Spleen (tissue), 11 donors: Measurements from ENCODE around the gene G6PC3. TPM values are rescaled to one million over a fixed set of nuclear protein-coding genes. Genes with fewer than 3 reads are reported as not detected.

ENCODE experiments used
- DNase-seq: peaks from one replicate; pipeline ENCODE4 v3.0.0-alpha.2; 2020
- H3K27ac ChIP-seq, 8 donors: fragments of 200-600 bp; sonication (generic) in 7 of 8; 1 replicate in 4 of 8; 2 replicates in 4 of 8; pipeline versions ENCODE4 v1.5.0 to v1.8.0; 2016 to 2021; ENCODE audit warnings: inconsistent platforms in 4 of 8, mild to moderate bottlenecking in 4 of 8, moderate library complexity in 1 of 8
- H3K27me3 ChIP-seq, 7 donors: fragments of 200-600 bp; sonication (generic) in 6 of 7; replicated peaks in 1 of 7; 1 replicate in 4 of 7; 2 replicates in 3 of 7; pipeline versions ENCODE4 v1.5.0 to v1.8.0; 2016 to 2021; ENCODE audit warnings: inconsistent platforms in 3 of 7, mild to moderate bottlenecking in 1 of 7
- H3K36me3 ChIP-seq, 6 donors: fragments of 200-600 bp; sonication (generic) in 5 of 6; 1 replicate in 4 of 6; 2 replicates in 2 of 6; pipeline versions ENCODE4 v1.5.0 to v1.8.0; 2016 to 2021; ENCODE audit warnings: inconsistent platforms in 2 of 6
- H3K4me1 ChIP-seq, 6 donors: fragments of 200-600 bp; sonication (generic) in 5 of 6; 1 replicate in 3 of 6; 2 replicates in 3 of 6; pipeline versions ENCODE4 v1.5.0 to v1.8.0; 2016 to 2021; ENCODE audit warnings: inconsistent platforms in 3 of 6
- H3K4me3 ChIP-seq, 8 donors: fragments of 200-600 bp; sonication (generic) in 7 of 8; 1 replicate in 4 of 8; 2 replicates in 4 of 8; pipeline versions ENCODE4 v1.5.0 to v1.8.0; 2016 to 2021; ENCODE audit warnings: inconsistent platforms in 4 of 8, mild to moderate bottlenecking in 4 of 8, moderate library complexity in 2 of 8
- H3K9me3 ChIP-seq, 8 donors: fragments of 200-600 bp; sonication (generic) in 7 of 8; 1 replicate in 4 of 8; 2 replicates in 4 of 8; pipeline versions ENCODE4 v1.5.0 to v1.8.0; 2016 to 2021; ENCODE audit warnings: inconsistent platforms in 4 of 8
- POLR2A ChIP-seq, 3 donors: fragments of 450-650 bp; IDR thresholded peaks; one replicate each; pipeline ENCODE4 v1.5.1; 2017; ENCODE audit warnings: antibody characterized with exemption in 3 of 3, mild to moderate bottlenecking in 1 of 3
- POLR2AphosphoS5 ChIP-seq, 3 donors: sonication (generic); formaldehyde crosslinking; IDR thresholded peaks; one replicate each; pipeline ENCODE4 v1.5.1; 2017; ENCODE audit warnings: antibody characterized with exemption in 3 of 3
- WGBS, 5 donors: extraction: QIAGEN DNeasy Blood & Tissue Kit in 3 of 5; methylation state at CpG; one replicate each; pipeline versions ENCODE4 v1.1.5 to v1.1.7; 2013 to 2018; 5-methylcytosine and 5-hydroxymethylcytosine counted together
- intact Hi-C: fragments of 100-400 bp; cut with DNase I; formaldehyde crosslinking; loops from one replicate; pipeline ENCODE4 v1.15.0; 2023; ENCODE audit warnings: low total_unique reads
- polyA plus RNA-seq, 3 donors: library from polyadenylated mRNA; stranded (reverse); fragments of 200-250 nt; gene quantifications; one replicate each; pipeline ENCODE4 v1.2.1, GENCODE V29; 2013
- total RNA-seq, 7 donors: library from RNA; depleted of rRNA in 3 of 7; stranded (reverse); fragments of >200 nt in 3 of 7; fragmentation: NEBNext Ultra II Directional in 4 of 7; extraction: Animal tissue kit (Norgen Biotek cat#: 25700) in 4 of 7; gene quantifications; one replicate each; pipeline versions ENCODE4 v1.1.0 to v1.2.1, GENCODE V29; 2016 to 2021
- TF ChIP-seq, protein P1 (sequence below), 11 experiments: fragments of 200-600 bp in 7 of 11; fragments of 450-650 bp in 4 of 11; sonication (generic) in 4 of 11; IDR thresholded peaks in 8 of 11; conservative IDR thresholded peaks in 3 of 11; 1 replicate in 7 of 11; 2 replicates in 4 of 11; pipeline versions ENCODE4 v1.4.0 to v1.8.0; 2016 to 2021; ENCODE audit warnings: antibody characterized with exemption in 11 of 11, inconsistent platforms in 4 of 11, mild to moderate bottlenecking in 1 of 11
- donor health status: healthy with polysubstance abuse.
- donor health status: DM: no; HTN: no; CAD: no; lungs with moderate emphysema.
- donor health status: DM: no; HTN: no; CAD: no.
- donor health status: Bipolar disorder and iron deficiency.
- donor health status: healthy.
- donor health status: DM: no; HTN: no; CAD: no.
- donor health status: DM: yes; HTN: yes; CAD: no.

Gene G6PC3
- total and polyA plus RNA-seq, 10 donors: 24.9 to 49.2 (median 37.3) TPM

DNA sequence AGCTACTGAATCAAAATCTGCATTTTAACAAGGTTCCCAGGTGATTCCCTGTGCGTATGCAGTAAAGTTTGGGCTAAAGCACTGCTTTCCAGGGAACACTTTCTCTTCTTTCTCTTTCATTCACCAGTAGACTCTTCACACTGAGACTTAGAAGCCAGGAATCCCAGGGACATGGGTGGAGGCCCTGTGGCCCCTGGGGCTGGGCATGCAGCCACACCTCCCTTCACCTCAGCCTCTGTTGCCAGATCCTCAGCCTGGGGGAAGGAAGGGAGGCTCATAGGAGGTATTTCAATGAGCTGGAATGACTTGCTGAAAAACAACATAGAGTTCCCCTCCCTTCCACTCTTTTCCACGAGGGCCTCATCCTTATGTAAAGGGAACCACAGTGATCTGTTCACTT lies 1.2 kb downstream of the G6PC3 start:
- Histone ChIP-seq H3K27ac (peak overlapping the region in 7 of 8 donors; percentile 79 to 93 (median 88)), H3K4me3 (peak overlapping the region in 7 of 8 donors; percentile 60 to 96 (median 82)), H3K4me1 (peaks cover 13 to 79% (median 38%) of the 10 kb centered on the region in 6 donors), H3K36me3 (peaks cover 0 to 36% (median 25%) of the 10 kb centered on the region in 6 donors), H3K9me3 (no peaks in the 10 kb centered on the region), H3K27me3 (no peaks in the 10 kb centered on the region)
- DNase-seq: no peak
- intact Hi-C loops: no loop called here
- 45 to 57% (median 47%) methylated on average over 2 of the region's 2 CpGs for WGBS, 5 donors
- TF ChIP-seq POLR2AphosphoS5 (IDR thresholded peaks at IDR 0.05) (no peak), POLR2A (IDR thresholded peaks at IDR 0.05) (no peak)
- TF ChIP-seq, protein P1, sequence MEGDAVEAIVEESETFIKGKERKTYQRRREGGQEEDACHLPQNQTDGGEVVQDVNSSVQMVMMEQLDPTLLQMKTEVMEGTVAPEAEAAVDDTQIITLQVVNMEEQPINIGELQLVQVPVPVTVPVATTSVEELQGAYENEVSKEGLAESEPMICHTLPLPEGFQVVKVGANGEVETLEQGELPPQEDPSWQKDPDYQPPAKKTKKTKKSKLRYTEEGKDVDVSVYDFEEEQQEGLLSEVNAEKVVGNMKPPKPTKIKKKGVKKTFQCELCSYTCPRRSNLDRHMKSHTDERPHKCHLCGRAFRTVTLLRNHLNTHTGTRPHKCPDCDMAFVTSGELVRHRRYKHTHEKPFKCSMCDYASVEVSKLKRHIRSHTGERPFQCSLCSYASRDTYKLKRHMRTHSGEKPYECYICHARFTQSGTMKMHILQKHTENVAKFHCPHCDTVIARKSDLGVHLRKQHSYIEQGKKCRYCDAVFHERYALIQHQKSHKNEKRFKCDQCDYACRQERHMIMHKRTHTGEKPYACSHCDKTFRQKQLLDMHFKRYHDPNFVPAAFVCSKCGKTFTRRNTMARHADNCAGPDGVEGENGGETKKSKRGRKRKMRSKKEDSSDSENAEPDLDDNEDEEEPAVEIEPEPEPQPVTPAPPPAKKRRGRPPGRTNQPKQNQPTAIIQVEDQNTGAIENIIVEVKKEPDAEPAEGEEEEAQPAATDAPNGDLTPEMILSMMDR (IDR thresholded peaks at IDR 0.05 in 8 of 11, conservative IDR thresholded peaks at IDR 0.05 in 3 of 11): no peak

DNA sequence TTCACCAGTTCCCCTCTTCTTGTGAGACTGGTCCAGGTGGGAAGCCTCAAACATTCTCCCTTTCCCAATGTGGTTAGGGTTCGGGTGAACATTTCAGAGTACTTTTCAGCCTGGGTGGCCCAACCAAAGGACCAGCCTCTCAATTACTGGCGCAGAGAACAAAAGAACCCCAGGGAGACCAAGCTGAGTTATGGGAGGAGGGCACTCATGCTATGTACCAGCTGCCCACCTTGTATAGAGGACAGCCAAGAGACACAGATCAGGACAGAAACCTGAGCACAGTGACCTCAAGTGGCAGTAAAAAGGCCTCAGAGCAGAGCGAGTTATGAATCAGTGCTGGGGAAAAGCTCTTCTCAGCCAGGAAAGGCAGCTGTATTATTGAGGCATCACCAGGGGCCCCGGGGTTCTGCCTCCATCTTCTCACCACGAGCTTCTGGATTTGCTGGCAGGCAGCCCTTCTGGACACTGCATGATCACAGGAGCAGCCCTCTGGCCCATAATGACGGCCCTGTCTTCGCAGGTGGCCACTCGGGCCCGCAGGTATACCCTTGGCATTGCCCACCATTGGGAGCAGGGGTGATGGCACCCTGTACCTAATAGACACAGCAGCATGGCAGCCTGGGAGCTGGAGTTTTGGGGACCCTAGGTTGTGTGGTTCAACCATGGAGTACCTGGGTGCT lies 3.8 kb downstream of the G6PC3 start:
- peaks cover 0 to 62% (median 50%) of the 10 kb centered on the region in 6 donors for H3K36me3 ChIP-seq
- 82 to 97% (median 89%) methylated on average over 4 to 9 of the region's 9 CpGs for WGBS, 5 donors
- no peak for DNase-seq
- H3K4me3 ChIP-seq: no peak overlapping the region
- no peak overlapping the region for H3K27ac ChIP-seq
- peaks cover 9 to 75% (median 37%) of the 10 kb centered on the region in 6 donors for H3K4me1 ChIP-seq
- TF ChIP-seq POLR2A (IDR thresholded peaks at IDR 0.05): no peak
- peak in 1 of 3 donors; percentile 39 for TF ChIP-seq POLR2AphosphoS5 (IDR thresholded peaks at IDR 0.05)
- TF ChIP-seq, protein P1 (IDR thresholded peaks at IDR 0.05 in 8 of 11, conservative IDR thresholded peaks at IDR 0.05 in 3 of 11): no peak
- no peaks in the 10 kb centered on the region for H3K27me3 ChIP-seq
- no peaks in the 10 kb centered on the region for H3K9me3 ChIP-seq
- intact Hi-C loops: no loop called here

DNA sequence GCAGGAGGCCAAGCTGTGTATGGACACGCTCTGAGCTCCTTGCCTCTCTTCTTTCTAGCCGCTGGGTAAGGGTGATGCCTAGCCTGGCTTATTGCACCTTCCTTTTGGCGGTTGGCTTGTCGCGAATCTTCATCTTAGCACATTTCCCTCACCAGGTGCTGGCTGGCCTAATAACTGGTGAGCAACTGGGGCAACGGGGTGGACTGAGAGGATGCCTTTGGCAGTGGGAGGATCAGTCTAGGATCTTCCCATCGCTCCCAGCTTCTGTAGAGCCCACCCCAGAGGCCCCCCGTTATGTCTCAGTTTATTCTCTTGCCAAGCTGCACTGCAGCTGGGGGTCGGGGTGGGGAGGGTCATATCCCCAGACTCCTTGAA lies 4.4 kb downstream of the G6PC3 start:
- H3K27ac ChIP-seq: peak overlapping the region in 1 of 8 donors; percentile 65
- 94 to 96% (median 95%) methylated on average over 9 of the region's 9 CpGs for WGBS, 5 donors
- no peaks in the 10 kb centered on the region for H3K9me3 ChIP-seq
- no peak overlapping the region for H3K4me3 ChIP-seq
- no peak for DNase-seq
- peaks cover 9 to 73% (median 32%) of the 10 kb centered on the region in 6 donors for H3K4me1 ChIP-seq
- intact Hi-C loops: no loop called here
- H3K27me3 ChIP-seq: no peaks in the 10 kb centered on the region
- TF ChIP-seq, protein P1 (IDR thresholded peaks at IDR 0.05 in 8 of 11, conservative IDR thresholded peaks at IDR 0.05 in 3 of 11): no peak
- TF ChIP-seq POLR2AphosphoS5 (IDR thresholded peaks at IDR 0.05): no peak
- no peak for TF ChIP-seq POLR2A (IDR thresholded peaks at IDR 0.05)
- H3K36me3 ChIP-seq: peaks cover 0 to 67% (median 54%) of the 10 kb centered on the region in 6 donors

DNA sequence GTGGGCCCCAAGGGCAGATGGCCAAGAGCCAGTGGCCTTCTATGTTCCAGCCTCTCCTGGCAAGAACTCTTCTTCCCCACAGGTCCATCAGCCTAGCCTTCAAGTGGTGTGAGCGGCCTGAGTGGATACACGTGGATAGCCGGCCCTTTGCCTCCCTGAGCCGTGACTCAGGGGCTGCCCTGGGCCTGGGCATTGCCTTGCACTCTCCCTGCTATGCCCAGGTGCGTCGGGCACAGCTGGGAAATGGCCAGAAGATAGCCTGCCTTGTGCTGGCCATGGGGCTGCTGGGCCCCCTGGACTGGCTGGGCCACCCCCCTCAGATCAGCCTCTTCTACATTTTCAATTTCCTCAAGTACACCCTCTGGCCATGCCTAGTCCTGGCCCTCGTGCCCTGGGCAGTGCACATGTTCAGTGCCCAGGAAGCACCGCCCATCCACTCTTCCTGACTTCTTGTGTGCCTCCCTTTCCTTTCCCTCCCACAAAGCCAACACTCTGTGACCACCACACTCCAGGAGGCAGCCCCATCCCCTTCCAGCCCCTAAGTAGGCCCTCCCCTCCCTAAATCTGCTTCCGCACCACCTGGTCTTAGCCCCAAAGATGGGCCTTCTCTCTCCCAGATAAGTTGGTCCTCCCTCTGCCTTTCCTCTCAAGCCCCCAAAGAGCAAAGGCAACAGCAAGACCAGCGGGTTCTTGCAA lies 5.2 kb downstream of the G6PC3 start:
- intact Hi-C loops: no loop called here
- H3K4me3 ChIP-seq: no peak overlapping the region
- no peak for DNase-seq
- peak overlapping the region in 3 of 8 donors; percentile 10 to 65 (median 42) for H3K27ac ChIP-seq
- H3K27me3 ChIP-seq: no peaks in the 10 kb centered on the region
- WGBS, 5 donors: 74 to 84% (median 82%) methylated on average over 10 of the region's 10 CpGs
- H3K4me1 ChIP-seq: peaks cover 9 to 72% (median 28%) of the 10 kb centered on the region in 6 donors
- TF ChIP-seq POLR2AphosphoS5 (IDR thresholded peaks at IDR 0.05): peak in 1 of 3 donors; percentile 62
- TF ChIP-seq, protein P1 (IDR thresholded peaks at IDR 0.05 in 8 of 11, conservative IDR thresholded peaks at IDR 0.05 in 3 of 11): no peak
- H3K36me3 ChIP-seq: peaks cover 0 to 76% (median 62%) of the 10 kb centered on the region in 6 donors
- no peaks in the 10 kb centered on the region for H3K9me3 ChIP-seq
